SU-DHL-6 (cell line): ENCODE data around the gene PHACTR1.

Source experiments
- CTCF ChIP-seq: fragments of 200-600 bp; sonication (generic); IDR thresholded peaks from one replicate; pipeline ENCODE4 v1.5.1; 2017; ENCODE audit warnings: antibody characterized with exemption, mild to moderate bottlenecking, low read length, moderate library complexity; ENCODE audit not compliant: insufficient read depth, poor library complexity, severe bottlenecking
- EZH2phosphoT487 ChIP-seq: fragments of 200-600 bp; sonication (generic), shearing (Covaris generic); conservative IDR thresholded peaks from 2 replicates; pipeline ENCODE4 v1.6.1; 2018; ENCODE audit warnings: mild to moderate bottlenecking, antibody characterized with exemption, low read length, moderate library complexity, mixed read lengths

GRCh38 chr6:12891595-12891994, 175.0 kb downstream of the PHACTR1 start:
- no peak for TF ChIP-seq CTCF
- TF ChIP-seq EZH2phosphoT487, result no peak
